PC-9 (cell line): ENCODE data around the gene NLGN1. TPM values are rescaled to one million over a fixed set of nuclear protein-coding genes. Genes with fewer than 3 reads are reported as not detected.

Experiments
- BruUV-seq: library from RNA; stranded (reverse); fragments of 400-500 nt; replicated peaks from 2 replicates; lab custom pipeline; 2021; lab: Mats Ljungman, UMichigan
- CTCF ChIA-PET: fragments of 300-600 bp; sonication (Branson Sonifier 250); formaldehyde crosslinking; loops from one replicate; lab custom pipeline; 2022; ENCODE audit warnings: antibody characterized with exemption; lab: Charles Lee
- POLR2A ChIA-PET: fragments of 300-600 bp; sonication (Branson Sonifier 250); formaldehyde crosslinking; loops from one replicate; lab custom pipeline; 2022; ENCODE audit warnings: antibody characterized with exemption; ENCODE audit not compliant: unreplicated experiment; lab: Charles Lee
- DNase-seq, 2 experiments: peaks; one replicate each; pipeline versions ENCODE4 v3.0.0 to v3.0.0-alpha.2; 2015 to 2022; ENCODE audit warnings: mixed read lengths in 1 of 2
- H2AFZ ChIP-seq: fragments of 200-600 bp; sonication (generic); 2 replicates; pipeline ENCODE4 v1.8.1; 2017; ENCODE audit warnings: antibody characterized with exemption
- H3F3A ChIP-seq: fragments of 200-600 bp; sonication (generic); 2 replicates; pipeline ENCODE4 v1.8.1; 2017; ENCODE audit warnings: antibody characterized with exemption, mild to moderate bottlenecking, low read depth; ENCODE audit not compliant: insufficient read depth
- H3K27ac ChIP-seq: fragments of 200-600 bp; sonication (generic); 2 replicates; pipeline ENCODE4 v1.6.1; 2016; ENCODE audit warnings: mixed run types
- H3K27me3 ChIP-seq: fragments of 200-600 bp; sonication (generic); 2 replicates; pipeline ENCODE4 v1.6.1; 2016; ENCODE audit warnings: low read depth, mixed run types; ENCODE audit not compliant: insufficient read depth
- H3K36me3 ChIP-seq: fragments of 200-600 bp; sonication (generic); 2 replicates; pipeline ENCODE4 v1.6.1; 2016; ENCODE audit warnings: low read depth, mixed run types
- H3K4me1 ChIP-seq: fragments of 200-600 bp; sonication (generic); replicated peaks from 2 replicates; pipeline ENCODE4 v1.6.1; 2016; ENCODE audit warnings: mixed run types; ENCODE audit not compliant: insufficient read depth
- H3K4me2 ChIP-seq: fragments of 200-600 bp; sonication (generic); 2 replicates; pipeline ENCODE4 v1.6.1; 2017; ENCODE audit warnings: mixed run types
- H3K4me3 ChIP-seq: fragments of 200-600 bp; sonication (generic); 2 replicates; pipeline ENCODE4 v1.6.1; 2016; ENCODE audit warnings: mixed run types
- H3K79me2 ChIP-seq: fragments of 200-600 bp; sonication (generic); 2 replicates; pipeline ENCODE4 v1.6.1; 2017; ENCODE audit warnings: low read depth, mixed run types
- H3K9me2 ChIP-seq: fragments of 200-600 bp; sonication (generic); 2 replicates; pipeline ENCODE4 v1.8.1; 2017; ENCODE audit warnings: mild to moderate bottlenecking; ENCODE audit not compliant: insufficient read depth
- H3K9me3 ChIP-seq: fragments of 200-600 bp; sonication (generic); 2 replicates; pipeline ENCODE4 v1.8.1; 2016; ENCODE audit warnings: low read depth; ENCODE audit not compliant: insufficient read depth
- H4K20me1 ChIP-seq: fragments of 200-600 bp; sonication (generic); 2 replicates; pipeline ENCODE4 v1.8.1; 2017; ENCODE audit not compliant: insufficient read depth
- CTCF ChIP-seq: fragments of 200-600 bp; sonication (generic); conservative IDR thresholded peaks from 2 replicates; pipeline ENCODE4 v1.6.1; 2017; ENCODE audit warnings: mixed run types, antibody characterized with exemption, mild to moderate bottlenecking, moderate library complexity
- EZH2 ChIP-seq: fragments of 200-600 bp; sonication (generic); IDR thresholded peaks from 2 replicates; pipeline ENCODE4 v1.8.0; 2017; ENCODE audit warnings: antibody characterized with exemption, low read depth
- intact Hi-C: fragments of 100-400 bp; cut with micrococcal nuclease; formaldehyde crosslinking; loops from one replicate; pipeline ENCODE4 v1.10.0; 2022; ENCODE audit not compliant: unreplicated experiment
- total RNA-seq: library from RNA; stranded (reverse); gene quantifications from 2 replicates; pipeline ENCODE4 v1.2.3, GENCODE V29; 2021

The NLGN1 gene
- total RNA-seq, 1 experiment from 2014 or later: 1.4 TPM

DNA sequence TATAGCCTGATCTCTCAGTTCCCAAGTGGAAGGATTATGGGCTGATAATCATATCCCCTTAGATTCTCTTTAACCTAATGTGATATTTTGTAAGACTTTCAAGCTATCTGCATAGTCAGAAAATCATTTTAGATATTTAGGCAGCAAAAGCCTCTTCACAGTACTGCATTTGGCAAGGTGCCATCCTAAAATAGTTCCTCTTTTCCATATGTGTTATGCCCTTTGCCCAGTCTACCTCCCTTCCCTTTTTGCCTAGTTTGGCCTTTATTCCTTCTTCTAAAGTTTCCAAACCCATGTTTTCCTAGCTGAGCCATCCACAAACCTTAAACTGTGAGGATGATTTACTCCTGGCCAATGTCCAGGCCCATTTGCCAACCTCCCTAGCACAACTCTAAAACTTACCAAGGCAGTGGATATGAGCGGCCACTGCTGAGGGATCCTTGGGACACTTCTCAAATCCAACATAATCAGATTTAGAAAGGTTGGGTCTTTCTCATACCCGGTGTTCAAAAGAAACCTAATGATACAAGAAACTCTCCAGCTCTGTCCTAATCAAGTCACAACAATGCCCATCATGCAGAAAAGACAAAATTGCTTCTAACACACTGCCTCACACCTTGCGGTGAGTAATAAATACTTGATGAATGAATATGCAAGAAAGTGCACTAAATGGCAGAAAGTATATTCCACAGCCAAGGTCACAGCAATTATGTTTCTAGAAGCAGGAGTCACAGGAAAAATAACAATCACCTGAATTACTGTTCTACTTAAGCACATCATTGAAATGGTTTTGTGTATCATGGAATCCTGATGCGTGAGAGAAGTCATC lies 493.9 kb downstream of the NLGN1 start:
- POLR2A ChIA-PET: no interaction called here
- CTCF ChIA-PET: no interaction called here

GRCh38 chr3:173892547-173892946 lies 495.0 kb downstream of the NLGN1 start:
- DNase-seq: no peak
- intact Hi-C loops: no loop called here
- Histone ChIP-seq H3K27ac (no peak overlapping the region), H3K36me3 (no peaks in the 10 kb centered on the region), H3K9me2 (no peaks in the 10 kb centered on the region), H3F3A (no peaks in the 10 kb centered on the region), H3K79me2 (no peaks in the 10 kb centered on the region), H2AFZ (no peak overlapping the region), H3K4me2 (no peak overlapping the region), H4K20me1 (no peaks in the 10 kb centered on the region), H3K9me3 (no peaks in the 10 kb centered on the region), H3K4me3 (no peak overlapping the region), H3K4me1 (no peaks in the 10 kb centered on the region), H3K27me3 (no peaks in the 10 kb centered on the region)
- POLR2A ChIA-PET: no interaction called here
- CTCF ChIA-PET: no interaction called here
- no peak for TF ChIP-seq CTCF
- no peak for TF ChIP-seq EZH2
- no TSS peak for BruUV-seq

More for the DNA sequence above, 493.9 kb downstream of the NLGN1 start:
- Histone ChIP-seq H3K36me3 (no peaks in the 10 kb centered on the region), H2AFZ (no peak overlapping the region), H3K27me3 (no peaks in the 10 kb centered on the region), H3K27ac (no peak overlapping the region), H4K20me1 (no peaks in the 10 kb centered on the region), H3K79me2 (no peaks in the 10 kb centered on the region), H3K4me1 (no peaks in the 10 kb centered on the region), H3K4me2 (no peak overlapping the region), H3K9me3 (no peaks in the 10 kb centered on the region), H3F3A (no peaks in the 10 kb centered on the region), H3K4me3 (no peak overlapping the region), H3K9me2 (no peaks in the 10 kb centered on the region)
- no TSS peak for BruUV-seq
- no peak for TF ChIP-seq CTCF
- TF ChIP-seq EZH2: no peak
- intact Hi-C loops: no loop called here
- no peak for DNase-seq

DNA sequence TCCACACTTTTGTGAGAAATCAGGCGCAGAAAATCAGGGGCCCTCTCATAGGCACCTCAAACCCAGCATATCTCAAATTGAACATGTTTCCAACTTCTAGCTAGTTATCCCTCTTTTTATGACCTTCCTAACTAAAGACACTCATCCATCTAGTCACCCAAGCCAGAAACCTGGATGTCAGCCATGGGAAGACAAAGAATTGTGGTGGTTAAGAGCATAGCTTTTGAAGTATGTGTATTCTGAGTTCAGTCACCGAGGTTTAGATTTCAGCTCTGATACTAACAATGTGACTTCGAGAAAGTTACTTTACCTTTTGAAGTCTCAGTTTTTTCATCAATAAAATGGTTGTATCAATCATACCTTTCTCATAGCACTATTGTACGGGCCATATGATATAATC lies 495.5 kb downstream of the NLGN1 start:
- DNase-seq: no peak
- POLR2A ChIA-PET: no interaction called here
- H2AFZ ChIP-seq: no peak overlapping the region
- H3K9me2 ChIP-seq: no peaks in the 10 kb centered on the region
- CTCF ChIA-PET: no interaction called here
- no peak for TF ChIP-seq EZH2
- no peak for TF ChIP-seq CTCF
- no peak overlapping the region for H3K4me2 ChIP-seq
- H3K27me3 ChIP-seq: no peaks in the 10 kb centered on the region
- no TSS peak for BruUV-seq
- no peaks in the 10 kb centered on the region for H3K9me3 ChIP-seq
- H3K79me2 ChIP-seq: no peaks in the 10 kb centered on the region
- H3K4me1 ChIP-seq: no peaks in the 10 kb centered on the region
- H3K36me3 ChIP-seq: no peaks in the 10 kb centered on the region
- no peaks in the 10 kb centered on the region for H3F3A ChIP-seq
- H4K20me1 ChIP-seq: no peaks in the 10 kb centered on the region
- intact Hi-C loops: no loop called here
- no peak overlapping the region for H3K4me3 ChIP-seq
- H3K27ac ChIP-seq: no peak overlapping the region
